Measurements from ENCODE around the gene PEX11G.

Gene PEX11G

GRCh38 chr19:7497292-7497691, 8.5 kb upstream of the PEX11G start:
- H4K20me1 ChIP-seq (ENCODE audit: control insufficient read depth, insufficient read depth, low read depth, low read length): no peaks in the 10 kb centered on the region
- H3K4me2 ChIP-seq (ENCODE audit: low read length): no peak overlapping the region
- H3F3A ChIP-seq (ENCODE audit: control insufficient read depth, insufficient read depth): no peaks in the 10 kb centered on the region
- H3K4me3 ChIP-seq (ENCODE audit: low read length): no peak overlapping the region
- no peaks in the 10 kb centered on the region for H3K9me2 ChIP-seq (replicated peaks; ENCODE audit: control insufficient read depth, low read length)
- H3K27ac ChIP-seq (ENCODE audit: low read depth, low read length): no peak overlapping the region
- TF ChIP-seq EZH2phosphoT487 (IDR thresholded peaks at IDR 0.05; ENCODE audit: borderline replicate concordance, low read length) (no peak), CTCF (IDR thresholded peaks at IDR 0.05; ENCODE audit: low read depth, low read length, poor library complexity, severe bottlenecking) (peak; percentile 46)
- peaks cover 5% of the 10 kb centered on the region for H3K27me3 ChIP-seq (ENCODE audit: control insufficient read depth, low read length)
- H3K36me3 ChIP-seq (ENCODE audit: control insufficient read depth, low read length): no peaks in the 10 kb centered on the region
- no peaks in the 10 kb centered on the region for H3K79me2 ChIP-seq (ENCODE audit: control insufficient read depth, low read length)
- no peaks in the 10 kb centered on the region for H3K9me3 ChIP-seq (ENCODE audit: control insufficient read depth, insufficient read depth, low read length)
- no peaks in the 10 kb centered on the region for H3K4me1 ChIP-seq (ENCODE audit: control insufficient read depth, low read length)

GRCh38 chr19:7494416-7495098, 5.7 kb upstream of the PEX11G start:
- TF ChIP-seq CTCF (IDR thresholded peaks at IDR 0.05; ENCODE audit: low read depth, low read length, poor library complexity, severe bottlenecking) (no peak), EZH2phosphoT487 (IDR thresholded peaks at IDR 0.05; ENCODE audit: borderline replicate concordance, low read length) (no peak)
- Histone ChIP-seq H3K36me3 (ENCODE audit: control insufficient read depth, low read length) (no peaks in the 10 kb centered on the region), H3F3A (ENCODE audit: control insufficient read depth, insufficient read depth) (no peaks in the 10 kb centered on the region), H3K27me3 (ENCODE audit: control insufficient read depth, low read length) (peaks cover 5% of the 10 kb centered on the region), H4K20me1 (ENCODE audit: control insufficient read depth, insufficient read depth, low read depth, low read length) (no peaks in the 10 kb centered on the region), H3K9me3 (ENCODE audit: control insufficient read depth, insufficient read depth, low read length) (no peaks in the 10 kb centered on the region), H3K4me1 (ENCODE audit: control insufficient read depth, low read length) (peaks cover 1% of the 10 kb centered on the region), H3K79me2 (ENCODE audit: control insufficient read depth, low read length) (no peaks in the 10 kb centered on the region), H3K9me2 (replicated peaks; ENCODE audit: control insufficient read depth, low read length) (no peaks in the 10 kb centered on the region), H3K4me3 (ENCODE audit: low read length) (no peak overlapping the region), H3K27ac (ENCODE audit: low read depth, low read length) (no peak overlapping the region), H3K4me2 (ENCODE audit: low read length) (no peak overlapping the region)

- Histone ChIP-seq H3K4me1 (ENCODE audit: control insufficient read depth, low read length) (peaks cover 16% of the 10 kb centered on the region), H3F3A (ENCODE audit: control insufficient read depth, insufficient read depth) (no peaks in the 10 kb centered on the region), H3K9me2 (replicated peaks; ENCODE audit: control insufficient read depth, low read length) (no peaks in the 10 kb centered on the region), H4K20me1 (ENCODE audit: control insufficient read depth, insufficient read depth, low read depth, low read length) (no peaks in the 10 kb centered on the region), H3K27ac (ENCODE audit: low read depth, low read length) (no peak overlapping the region), H3K36me3 (ENCODE audit: control insufficient read depth, low read length) (no peaks in the 10 kb centered on the region), H3K79me2 (ENCODE audit: control insufficient read depth, low read length) (no peaks in the 10 kb centered on the region), H3K4me2 (ENCODE audit: low read length) (no peak overlapping the region), H3K4me3 (ENCODE audit: low read length) (no peak overlapping the region), H3K9me3 (ENCODE audit: control insufficient read depth, insufficient read depth, low read length) (no peaks in the 10 kb centered on the region), H3K27me3 (ENCODE audit: control insufficient read depth, low read length) (peaks cover 5% of the 10 kb centered on the region)
- TF ChIP-seq CTCF (IDR thresholded peaks at IDR 0.05; ENCODE audit: low read depth, low read length, poor library complexity, severe bottlenecking) (no peak), EZH2phosphoT487 (IDR thresholded peaks at IDR 0.05; ENCODE audit: borderline replicate concordance, low read length) (no peak)
Observed at GRCh38 chr19:7492558-7492957, 3.7 kb upstream of the PEX11G start.
